GM23338 (cell line): ENCODE data around the gene DNAJA2.

Experiments used
- CTCF ChIP-seq, 2 experiments: fragments of 200-600 bp in 1 of 2; sonication (generic) in 1 of 2; conservative IDR thresholded peaks; 2 replicates each; pipeline versions ENCODE4 v1.5.1 to v1.6.1; 2016 to 2017; ENCODE audit warnings: antibody characterized with exemption in 2 of 2, low read depth in 2 of 2, mild to moderate bottlenecking in 2 of 2, moderate library complexity in 1 of 2
- EZH2 ChIP-seq: fragments of 200-600 bp; sonication (generic); IDR thresholded peaks from one replicate; pipeline ENCODE4 v1.8.0; 2017; ENCODE audit warnings: antibody characterized with exemption, mild to moderate bottlenecking, low read depth; ENCODE audit not compliant: unreplicated experiment
- EZH2phosphoT487 ChIP-seq: fragments of 200-600 bp; sonication (generic); IDR thresholded peaks from one replicate; pipeline ENCODE4 v1.8.1; 2018; ENCODE audit warnings: antibody characterized with exemption; ENCODE audit not compliant: unreplicated experiment
- JUNB ChIP-seq: IDR thresholded peaks from one replicate; pipeline ENCODE4 v1.6.1; 2016; ENCODE audit warnings: antibody characterized with exemption; ENCODE audit not compliant: unreplicated experiment
- POLR2AphosphoS5 ChIP-seq: IDR thresholded peaks from 2 replicates; pipeline ENCODE4 v1.6.1; 2016; ENCODE audit warnings: antibody characterized with exemption, low read depth
- ZNF114 ChIP-seq: fragments of 250-450 bp; sonication (Bioruptor Pico); IDR thresholded peaks from 2 replicates; pipeline ENCODE4 v1.5.0; 2020; ENCODE audit warnings: mild to moderate bottlenecking, moderate library complexity

- TF ChIP-seq CTCF (conservative IDR thresholded peaks at IDR 0.05; ENCODE audit: low read depth in 2 of 2), result no peak
- TF ChIP-seq POLR2AphosphoS5, result no peak
- no peak for TF ChIP-seq EZH2
- no peak for TF ChIP-seq JUNB
- no peak for TF ChIP-seq ZNF114 (CRISPR knock-in tag)
- TF ChIP-seq EZH2phosphoT487, result no peak
These were observed 24.1 kb downstream of the DNAJA2 start for GRCh38 chr16:46949241-46949892.
